Measurements from ENCODE around the gene PGC. TPM values are rescaled to one million over a fixed set of nuclear protein-coding genes. Genes with fewer than 3 reads are reported as not detected.

The PGC gene
- polyA plus RNA-seq, 3 donors: not detected

GRCh38 chr6:41695825-41696224 lies 51.4 kb downstream of the PGC start:
- Mint-ChIP-seq H3K4me3 (no peak overlapping the region), H3K27me3 (ENCODE audit: low read depth in 3 of 3) (peaks cover 0 to 3% (median 0%) of the 10 kb centered on the region in 3 donors), H3K4me1 (peaks cover 3% of the 10 kb centered on the region), H3K9me3 (peaks cover 0 to 1% (median 0%) of the 10 kb centered on the region in 7 donors), H3K27ac (no peak overlapping the region), H3K36me3 (peaks cover 41 to 44% of the 10 kb centered on the region in 2 donors)
- Histone ChIP-seq H3K9ac (ENCODE audit: insufficient read depth, low read length, poor library complexity, severe bottlenecking) (no peak overlapping the region), H3K9me3 (replicated peaks in 1 of 2; ENCODE audit: control insufficient read depth in 1 of 2, insufficient read depth in 1 of 2, low read length in 2 of 2) (no peaks in the 10 kb centered on the region), H3K4me3 (replicated peaks in 1 of 3; ENCODE audit: low read depth in 2 of 3, low read length in 3 of 3) (no peak overlapping the region), H3K27ac (ENCODE audit: low read depth in 1 of 2, low read length in 2 of 2) (no peak overlapping the region), H3K36me3 (replicated peaks in 1 of 2; ENCODE audit: control insufficient read depth in 1 of 2, insufficient read depth in 2 of 2, low read length in 2 of 2) (peaks cover 22 to 72% of the 10 kb centered on the region in 2 donors), H4K20me1 (ENCODE audit: insufficient read depth, low read length) (peaks cover 100% of the 10 kb centered on the region), H3K79me2 (ENCODE audit: insufficient read depth, low read length) (peaks cover 20% of the 10 kb centered on the region), H2AFZ (ENCODE audit: insufficient read depth, low read depth, low read length, poor library complexity, severe bottlenecking) (no peak overlapping the region), H3K4me1 (ENCODE audit: control insufficient read depth in 1 of 2, insufficient read depth in 2 of 2, low read length in 2 of 2) (no peaks in the 10 kb centered on the region), H3K4me2 (replicated peaks; ENCODE audit: extremely low read depth, low read length, poor library complexity, severe bottlenecking) (no peak overlapping the region), H3K27me3 (ENCODE audit: control insufficient read depth in 2 of 2, insufficient read depth in 2 of 2, low read length in 2 of 2) (no peaks in the 10 kb centered on the region)
- no peak for DNase-seq
- WGBS (ENCODE audit: insufficient coverage): 100% methylated on average over 3 of the region's 6 CpGs
- intact Hi-C loops (cut with micrococcal nuclease): no loop called here
- TF ChIP-seq, protein P1, sequence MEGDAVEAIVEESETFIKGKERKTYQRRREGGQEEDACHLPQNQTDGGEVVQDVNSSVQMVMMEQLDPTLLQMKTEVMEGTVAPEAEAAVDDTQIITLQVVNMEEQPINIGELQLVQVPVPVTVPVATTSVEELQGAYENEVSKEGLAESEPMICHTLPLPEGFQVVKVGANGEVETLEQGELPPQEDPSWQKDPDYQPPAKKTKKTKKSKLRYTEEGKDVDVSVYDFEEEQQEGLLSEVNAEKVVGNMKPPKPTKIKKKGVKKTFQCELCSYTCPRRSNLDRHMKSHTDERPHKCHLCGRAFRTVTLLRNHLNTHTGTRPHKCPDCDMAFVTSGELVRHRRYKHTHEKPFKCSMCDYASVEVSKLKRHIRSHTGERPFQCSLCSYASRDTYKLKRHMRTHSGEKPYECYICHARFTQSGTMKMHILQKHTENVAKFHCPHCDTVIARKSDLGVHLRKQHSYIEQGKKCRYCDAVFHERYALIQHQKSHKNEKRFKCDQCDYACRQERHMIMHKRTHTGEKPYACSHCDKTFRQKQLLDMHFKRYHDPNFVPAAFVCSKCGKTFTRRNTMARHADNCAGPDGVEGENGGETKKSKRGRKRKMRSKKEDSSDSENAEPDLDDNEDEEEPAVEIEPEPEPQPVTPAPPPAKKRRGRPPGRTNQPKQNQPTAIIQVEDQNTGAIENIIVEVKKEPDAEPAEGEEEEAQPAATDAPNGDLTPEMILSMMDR (IDR thresholded peaks at IDR 0.05): no peak

GRCh38 chr6:41694815-41695526 lies 52.2 kb downstream of the PGC start:
- peak overlapping the region in 1 of 7 donors; percentile 60 for H3K27ac Mint-ChIP-seq
- WGBS (ENCODE audit: insufficient coverage): 100% methylated on average over 1 of the region's 6 CpGs
- H3K79me2 ChIP-seq (ENCODE audit: insufficient read depth, low read length): peaks cover 15% of the 10 kb centered on the region
- intact Hi-C loops (cut with micrococcal nuclease): no loop called here
- H3K36me3 Mint-ChIP-seq: peaks cover 49 to 52% of the 10 kb centered on the region in 2 donors
- no peak overlapping the region for H3K9ac ChIP-seq (ENCODE audit: insufficient read depth, low read length, poor library complexity, severe bottlenecking)
- no peaks in the 10 kb centered on the region for H3K9me3 ChIP-seq (replicated peaks in 1 of 2; ENCODE audit: control insufficient read depth in 1 of 2, insufficient read depth in 1 of 2, low read length in 2 of 2)
- no peak for DNase-seq
- H4K20me1 ChIP-seq (ENCODE audit: insufficient read depth, low read length): peaks cover 100% of the 10 kb centered on the region
- H3K4me3 Mint-ChIP-seq: no peak overlapping the region
- H3K4me2 ChIP-seq (replicated peaks; ENCODE audit: extremely low read depth, low read length, poor library complexity, severe bottlenecking): no peak overlapping the region
- TF ChIP-seq, protein P1 (IDR thresholded peaks at IDR 0.05): no peak
- H3K27me3 Mint-ChIP-seq (ENCODE audit: low read depth in 3 of 3): peaks cover 0 to 3% (median 1%) of the 10 kb centered on the region in 3 donors
- H3K36me3 ChIP-seq (replicated peaks in 1 of 2; ENCODE audit: control insufficient read depth in 1 of 2, insufficient read depth in 2 of 2, low read length in 2 of 2): peaks cover 26 to 76% of the 10 kb centered on the region in 2 donors
- H3K4me1 ChIP-seq (ENCODE audit: control insufficient read depth in 1 of 2, insufficient read depth in 2 of 2, low read length in 2 of 2): no peaks in the 10 kb centered on the region
- H3K9me3 Mint-ChIP-seq: peaks cover 0 to 1% (median 0%) of the 10 kb centered on the region in 7 donors
- H3K4me3 ChIP-seq (replicated peaks in 1 of 3; ENCODE audit: low read depth in 2 of 3, low read length in 3 of 3): no peak overlapping the region
- no peak overlapping the region for H3K27ac ChIP-seq (ENCODE audit: low read depth in 1 of 2, low read length in 2 of 2)
- H2AFZ ChIP-seq (ENCODE audit: insufficient read depth, low read depth, low read length, poor library complexity, severe bottlenecking): no peak overlapping the region
- peaks cover 3% of the 10 kb centered on the region for H3K4me1 Mint-ChIP-seq
- H3K27me3 ChIP-seq (ENCODE audit: control insufficient read depth in 2 of 2, insufficient read depth in 2 of 2, low read length in 2 of 2): no peaks in the 10 kb centered on the region

Measured in CD14-positive monocyte (primary cell).